Endothelial cell of umbilical vein (primary cell): ENCODE results near the gene SMOC1. TPM values are rescaled to one million over a fixed set of nuclear protein-coding genes. Genes with fewer than 3 reads are reported as not detected.

Experiments used
- BruUV-seq: library from RNA; stranded (reverse); fragments of 400-500 nt; replicated peaks from 2 replicates; lab custom pipeline; 2021; lab: Mats Ljungman, UMichigan
- CTCF ChIA-PET: fragments of 300-600, 350-600 bp; sonication (Branson Sonifier 250); formaldehyde crosslinking; loops from one replicate; lab custom pipeline; 2021; ENCODE audit warnings: antibody characterized with exemption, inconsistent platforms; lab: Charles Lee
- POLR2A ChIA-PET: fragments of 300-600, 350-600 bp; sonication (Branson Sonifier 250); formaldehyde crosslinking; loops from one replicate; lab custom pipeline; 2021; ENCODE audit warnings: antibody characterized with exemption, inconsistent platforms; lab: Charles Lee
- DNase-seq: peaks from one replicate; pipeline ENCODE4 v3.0.0-alpha.2; 2011; ENCODE audit warnings: low read depth, low spot score
- FAIRE-seq: peaks from 2 replicates; lab custom pipeline; 2011; peaks lifted over from hg19 to GRCh38; lab: Jason Lieb, UNC
- H2AFZ ChIP-seq: 2 replicates; pipeline ENCODE4 v1.6.0; 2012; ENCODE audit warnings: low read depth, low read length, control low read depth, inconsistent platforms
- H3K27ac ChIP-seq: 2 replicates; pipeline ENCODE4 v1.5.1; 2011; ENCODE audit warnings: low read depth, mild to moderate bottlenecking, control low read depth, low read length, moderate library complexity; ENCODE audit not compliant: insufficient read depth
- H3K27me3 ChIP-seq, 2 experiments: 2 replicates each; pipeline versions ENCODE4 v1.6.0 to v1.6.1; 2011; ENCODE audit warnings: low read length in 2 of 2, mixed read lengths in 1 of 2; ENCODE audit not compliant: control insufficient read depth in 2 of 2, insufficient read depth in 2 of 2
- H3K36me3 ChIP-seq, 2 experiments: 2 replicates in 1 of 2; 3 replicates in 1 of 2; pipeline ENCODE4 v1.5.1; 2011; ENCODE audit warnings: low read length in 2 of 2, mild to moderate bottlenecking in 1 of 2, moderate library complexity in 1 of 2; ENCODE audit not compliant: control insufficient read depth in 2 of 2, insufficient read depth in 2 of 2; ENCODE audit errors: extremely low read depth in 1 of 2
- H3K4me1 ChIP-seq: 3 replicates; pipeline ENCODE4 v1.5.1; 2011; ENCODE audit warnings: mild to moderate bottlenecking, low read length; ENCODE audit not compliant: control insufficient read depth, insufficient read depth; ENCODE audit errors: extremely low read depth
- H3K4me2 ChIP-seq: 2 replicates; pipeline ENCODE4 v1.6.1; 2011; ENCODE audit warnings: low read length, control low read depth, mixed read lengths; ENCODE audit not compliant: insufficient read depth
- H3K4me3 ChIP-seq, 3 experiments: fragments of 200-600 bp in 1 of 3; sonication (generic), shearing (Covaris generic) in 1 of 3; replicated peaks in 1 of 3; 2 replicates each; pipeline ENCODE4 v1.5.1; 2011 to 2016; ENCODE audit warnings: control low read depth in 3 of 3, low read length in 3 of 3, mild to moderate bottlenecking in 2 of 3, inconsistent platforms in 1 of 3, low read depth in 1 of 3, moderate library complexity in 1 of 3; ENCODE audit not compliant: insufficient read depth in 1 of 3
- H3K79me2 ChIP-seq: 2 replicates; pipeline ENCODE4 v1.6.0; 2012; ENCODE audit warnings: low read length, inconsistent platforms; ENCODE audit not compliant: control insufficient read depth, insufficient read depth
- H3K9ac ChIP-seq: replicated peaks from 2 replicates; pipeline ENCODE3; 2011; ENCODE audit warnings: low read length, control low read depth; ENCODE audit not compliant: insufficient read depth; ENCODE audit errors: extremely low read depth
- H3K9me1 ChIP-seq: replicated peaks from 3 replicates; pipeline ENCODE4 v1.6.0; 2011; ENCODE audit warnings: mild to moderate bottlenecking, low read length; ENCODE audit not compliant: control insufficient read depth, insufficient read depth; ENCODE audit errors: extremely low read depth
- H3K9me3 ChIP-seq: replicated peaks from 2 replicates; pipeline ENCODE4 v1.5.1; 2012; ENCODE audit warnings: low read length, inconsistent platforms; ENCODE audit not compliant: control insufficient read depth, insufficient read depth
- H4K20me1 ChIP-seq: replicated peaks from 2 replicates; pipeline ENCODE3; 2011; ENCODE audit warnings: mild to moderate bottlenecking, low read length; ENCODE audit not compliant: control insufficient read depth, insufficient read depth; ENCODE audit errors: extremely low read depth
- EZH2 ChIP-seq: IDR thresholded peaks from 2 replicates; pipeline ENCODE4 v1.6.1; 2012; ENCODE audit warnings: borderline replicate concordance, low read depth, mild to moderate bottlenecking, moderate library complexity, low read length, inconsistent platforms; ENCODE audit not compliant: severe bottlenecking
- FOS ChIP-seq: IDR thresholded peaks from 2 replicates; pipeline ENCODE4 v1.6.1; 2011; ENCODE audit warnings: mild to moderate bottlenecking, low read length, moderate library complexity, borderline replicate concordance; ENCODE audit not compliant: insufficient read depth
- GATA2 ChIP-seq: IDR thresholded peaks from 2 replicates; pipeline ENCODE4 v1.7.0; 2011; ENCODE audit warnings: low read depth, mild to moderate bottlenecking, moderate library complexity, mixed read lengths, low read length; ENCODE audit not compliant: insufficient read length, insufficient read depth
- JUN ChIP-seq: IDR thresholded peaks from 2 replicates; pipeline ENCODE4 v1.6.1; 2011; ENCODE audit warnings: borderline replicate concordance, low read depth; ENCODE audit not compliant: insufficient read length, insufficient read depth
- MYC ChIP-seq: IDR thresholded peaks from one replicate; pipeline ENCODE4 v1.6.1; 2011; ENCODE audit warnings: mild to moderate bottlenecking, low read depth, low read length
- POLR2A ChIP-seq: IDR thresholded peaks from 2 replicates; pipeline ENCODE4 v1.6.1; 2012; ENCODE audit warnings: low read depth, mild to moderate bottlenecking, control low read depth, low read length
- dilution Hi-C: fragments of 300-500 bp; cut with MboI; formaldehyde crosslinking; loops from one replicate; pipeline ENCODE4 v1.15.0; 2019; ENCODE audit warnings: low sequenced_read_pairs; ENCODE audit not compliant: extremely low pct_ligation_motif_present
- intact Hi-C: fragments of 100-400 bp; cut with micrococcal nuclease; formaldehyde crosslinking; loops from one replicate; pipeline ENCODE4 v1.10.0; 2022
- polyA plus RNA-seq, 4 experiments: library from polyadenylated mRNA; depleted of rRNA in 3 of 4; stranded (reverse) in 3 of 4; unstranded in 1 of 4; fragments of >200 nt; gene quantifications; 2 replicates each; pipeline versions ENCODE4 v1.2.1 to v1.2.3, GENCODE V29; 2011 to 2012; ENCODE audit warnings: missing spikeins in 1 of 4
- total RNA-seq: library from RNA; stranded (reverse); gene quantifications from 2 replicates; pipeline ENCODE4 v1.2.3, GENCODE V29; 2021
- TF ChIP-seq, protein P1 (sequence below), 2 donors: IDR thresholded peaks; 1 replicate in 1 of 2; 2 replicates in 1 of 2; pipeline ENCODE4 v1.5.1; 2011; ENCODE audit warnings: low read length in 2 of 2, mild to moderate bottlenecking in 2 of 2, moderate library complexity in 2 of 2, control low read depth in 1 of 2, inconsistent platforms in 1 of 2, low read depth in 1 of 2; ENCODE audit not compliant: insufficient read depth in 1 of 2; ENCODE audit errors: extremely low read depth in 1 of 2

The SMOC1 gene
- total and polyA plus RNA-seq, 2 donors (not counting 3 experiments of a cell fraction or from before 2014, with no cell fraction given) = 0.97 to 1.1 TPM

DNA sequence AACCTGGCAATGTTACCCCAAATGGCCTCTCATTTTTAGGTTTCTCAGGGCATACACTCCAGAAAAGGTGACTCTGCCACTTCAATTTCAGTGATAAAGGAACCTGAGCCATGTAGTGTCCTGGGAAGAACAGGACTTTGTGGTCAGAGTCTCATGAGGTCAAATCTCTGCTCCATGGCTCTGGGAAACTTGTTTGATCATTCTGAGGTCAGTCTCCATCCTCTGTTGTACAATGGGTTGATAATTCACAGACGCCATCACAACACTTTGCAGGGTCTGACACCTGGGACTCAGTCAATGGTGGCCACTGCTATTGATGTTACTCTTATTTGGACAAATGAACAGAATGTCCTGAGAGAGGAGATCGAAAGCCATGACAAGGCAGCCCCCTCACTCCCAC lies 31.1 kb upstream of the SMOC1 start:
- DNase-seq (no peak), FAIRE-seq (no peak)
- Histone ChIP-seq H3K79me2 (no peaks in the 10 kb centered on the region), H3K9me3 (no peaks in the 10 kb centered on the region), H3K4me1 (no peaks in the 10 kb centered on the region), H3K4me3 (no peak overlapping the region), H4K20me1 (no peaks in the 10 kb centered on the region), H3K9me1 (no peaks in the 10 kb centered on the region), H3K36me3 (no peaks in the 10 kb centered on the region), H3K27me3 (no peaks in the 10 kb centered on the region), H3K27ac (no peak overlapping the region), H3K4me2 (no peak overlapping the region), H2AFZ (no peak overlapping the region), H3K9ac (no peak overlapping the region)
- intact Hi-C loops = no loop called here
- ChIA-PET POLR2A (no interaction called here), CTCF (no interaction called here)
- TF ChIP-seq FOS = no peak
- no peak for TF ChIP-seq JUN
- TF ChIP-seq, protein P1, sequence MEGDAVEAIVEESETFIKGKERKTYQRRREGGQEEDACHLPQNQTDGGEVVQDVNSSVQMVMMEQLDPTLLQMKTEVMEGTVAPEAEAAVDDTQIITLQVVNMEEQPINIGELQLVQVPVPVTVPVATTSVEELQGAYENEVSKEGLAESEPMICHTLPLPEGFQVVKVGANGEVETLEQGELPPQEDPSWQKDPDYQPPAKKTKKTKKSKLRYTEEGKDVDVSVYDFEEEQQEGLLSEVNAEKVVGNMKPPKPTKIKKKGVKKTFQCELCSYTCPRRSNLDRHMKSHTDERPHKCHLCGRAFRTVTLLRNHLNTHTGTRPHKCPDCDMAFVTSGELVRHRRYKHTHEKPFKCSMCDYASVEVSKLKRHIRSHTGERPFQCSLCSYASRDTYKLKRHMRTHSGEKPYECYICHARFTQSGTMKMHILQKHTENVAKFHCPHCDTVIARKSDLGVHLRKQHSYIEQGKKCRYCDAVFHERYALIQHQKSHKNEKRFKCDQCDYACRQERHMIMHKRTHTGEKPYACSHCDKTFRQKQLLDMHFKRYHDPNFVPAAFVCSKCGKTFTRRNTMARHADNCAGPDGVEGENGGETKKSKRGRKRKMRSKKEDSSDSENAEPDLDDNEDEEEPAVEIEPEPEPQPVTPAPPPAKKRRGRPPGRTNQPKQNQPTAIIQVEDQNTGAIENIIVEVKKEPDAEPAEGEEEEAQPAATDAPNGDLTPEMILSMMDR (IDR thresholded peaks at IDR 0.05; ENCODE audit: extremely low read depth in 1 of 2, insufficient read depth in 1 of 2, low read depth in 1 of 2, low read length in 2 of 2) = no peak
- TF ChIP-seq GATA2 = no peak
- TF ChIP-seq EZH2 = no peak
- TF ChIP-seq MYC = no peak
- no peak for TF ChIP-seq POLR2A
- BruUV-seq = no TSS peak
- dilution Hi-C loops = no loop called here
